ENCODE results near the gene OR6B2. TPM values are rescaled to one million over a fixed set of nuclear protein-coding genes. Genes with fewer than 3 reads are reported as not detected.
A peak's percentile ranks its signal among the peaks of the same experiment; 100 is the strongest.

The OR6B2 gene
- total and polyA plus RNA-seq, 2 donors, result not detected

- no peak for DNase-seq (ENCODE audit: low read depth in 6 of 9, low spot score in 9 of 9)
- WGBS, result 98% methylated on average over 2 of the region's 2 CpGs
- no peak overlapping the region for H3K27ac ChIP-seq (ENCODE audit: low read depth in 1 of 2, low read length in 1 of 2)
- H3K36me3 ChIP-seq (ENCODE audit: control insufficient read depth in 2 of 2, insufficient read depth in 2 of 2, low read length in 1 of 2), result peaks cover 29 to 42% of the 10 kb centered on the region in 2 donors
- H3K4me3 ChIP-seq (ENCODE audit: low read length in 2 of 2), result no peak overlapping the region
- no peaks in the 10 kb centered on the region for H3K27me3 ChIP-seq (ENCODE audit: control insufficient read depth in 2 of 2, insufficient read depth in 1 of 2, low read length in 1 of 2)
- H3K9me3 ChIP-seq (ENCODE audit: control insufficient read depth in 2 of 2, insufficient read depth in 1 of 2, low read length in 1 of 2), result no peaks in the 10 kb centered on the region
- H3K4me1 ChIP-seq (ENCODE audit: control insufficient read depth in 2 of 2, insufficient read depth in 2 of 2, low read length in 2 of 2), result no peaks in the 10 kb centered on the region
Measured at GRCh38 chr2:239993291-239993690, 36.9 kb downstream of the OR6B2 start.

GRCh38 chr2:239991689-239992314 lies 38.4 kb downstream of the OR6B2 start:
- H3K36me3 ChIP-seq (ENCODE audit: control insufficient read depth in 2 of 2, insufficient read depth in 2 of 2, low read length in 1 of 2), result peaks cover 39 to 44% of the 10 kb centered on the region in 2 donors
- H3K9me3 ChIP-seq (ENCODE audit: control insufficient read depth in 2 of 2, insufficient read depth in 1 of 2, low read length in 1 of 2), result no peaks in the 10 kb centered on the region
- no peak overlapping the region for H3K4me3 ChIP-seq (ENCODE audit: low read length in 2 of 2)
- 2% methylated on average over 3 of the region's 3 CpGs for WGBS
- H3K4me1 ChIP-seq (ENCODE audit: control insufficient read depth in 2 of 2, insufficient read depth in 2 of 2, low read length in 2 of 2), result no peaks in the 10 kb centered on the region
- DNase-seq (ENCODE audit: low read depth in 6 of 9, low spot score in 9 of 9), result peak in 7 of 9 donors; percentile 25 to 77 (median 48)
- no peaks in the 10 kb centered on the region for H3K27me3 ChIP-seq (ENCODE audit: control insufficient read depth in 2 of 2, insufficient read depth in 1 of 2, low read length in 1 of 2)
- no peak overlapping the region for H3K27ac ChIP-seq (ENCODE audit: low read depth in 1 of 2, low read length in 1 of 2)

GRCh38 chr2:239990966-239991365 lies 39.3 kb downstream of the OR6B2 start:
- DNase-seq (ENCODE audit: low read depth in 6 of 9, low spot score in 9 of 9), result no peak
- peaks cover 43 to 50% of the 10 kb centered on the region in 2 donors for H3K36me3 ChIP-seq (ENCODE audit: control insufficient read depth in 2 of 2, insufficient read depth in 2 of 2, low read length in 1 of 2)
- H3K4me1 ChIP-seq (ENCODE audit: control insufficient read depth in 2 of 2, insufficient read depth in 2 of 2, low read length in 2 of 2), result no peaks in the 10 kb centered on the region
- H3K27me3 ChIP-seq (ENCODE audit: control insufficient read depth in 2 of 2, insufficient read depth in 1 of 2, low read length in 1 of 2), result no peaks in the 10 kb centered on the region
- H3K27ac ChIP-seq (ENCODE audit: low read depth in 1 of 2, low read length in 1 of 2), result no peak overlapping the region
- no peak overlapping the region for H3K4me3 ChIP-seq (ENCODE audit: low read length in 2 of 2)
- peaks cover 0 to 3% of the 10 kb centered on the region in 2 donors for H3K9me3 ChIP-seq (ENCODE audit: control insufficient read depth in 2 of 2, insufficient read depth in 1 of 2, low read length in 1 of 2)
- 97% methylated on average over 14 of the region's 14 CpGs for WGBS

GRCh38 chr2:239985356-239985755 lies 44.9 kb downstream of the OR6B2 start:
- no peak overlapping the region for H3K4me3 ChIP-seq (ENCODE audit: low read length in 2 of 2)
- H3K36me3 ChIP-seq (ENCODE audit: control insufficient read depth in 2 of 2, insufficient read depth in 2 of 2, low read length in 1 of 2), result peaks cover 51 to 59% of the 10 kb centered on the region in 2 donors
- H3K27ac ChIP-seq (ENCODE audit: low read depth in 1 of 2, low read length in 1 of 2), result no peak overlapping the region
- WGBS, result 98% methylated on average over 5 of the region's 5 CpGs
- H3K9me3 ChIP-seq (ENCODE audit: control insufficient read depth in 2 of 2, insufficient read depth in 1 of 2, low read length in 1 of 2), result peaks cover 0 to 10% of the 10 kb centered on the region in 2 donors
- peaks cover 9 to 23% of the 10 kb centered on the region in 2 donors for H3K4me1 ChIP-seq (ENCODE audit: control insufficient read depth in 2 of 2, insufficient read depth in 2 of 2, low read length in 2 of 2)
- H3K27me3 ChIP-seq (ENCODE audit: control insufficient read depth in 2 of 2, insufficient read depth in 1 of 2, low read length in 1 of 2), result no peaks in the 10 kb centered on the region
- peak in 1 of 9 donors; percentile 26 for DNase-seq (ENCODE audit: low read depth in 6 of 9, low spot score in 9 of 9)

- WGBS, result 67% methylated on average over 16 of the region's 16 CpGs
Measured at GRCh38 chr2:239984421-239985194, 45.6 kb downstream of the OR6B2 start.

GRCh38 chr2:239983004-239983778 lies 47.0 kb downstream of the OR6B2 start:
- 81% methylated on average over 9 of the region's 9 CpGs for WGBS
- peaks cover 44 to 45% of the 10 kb centered on the region in 2 donors for H3K36me3 ChIP-seq (ENCODE audit: control insufficient read depth in 2 of 2, insufficient read depth in 2 of 2, low read length in 1 of 2)

More at GRCh38 chr2:239984421-239985194, 45.6 kb downstream of the OR6B2 start:
- peaks cover 9 to 23% of the 10 kb centered on the region in 2 donors for H3K4me1 ChIP-seq (ENCODE audit: control insufficient read depth in 2 of 2, insufficient read depth in 2 of 2, low read length in 2 of 2)
- H3K36me3 ChIP-seq (ENCODE audit: control insufficient read depth in 2 of 2, insufficient read depth in 2 of 2, low read length in 1 of 2), result peaks cover 52 to 56% of the 10 kb centered on the region in 2 donors
- no peak overlapping the region for H3K4me3 ChIP-seq (ENCODE audit: low read length in 2 of 2)
- H3K27ac ChIP-seq (ENCODE audit: low read depth in 1 of 2, low read length in 1 of 2), result peak overlapping the region in 1 of 2 donors; percentile 76
- DNase-seq (ENCODE audit: low read depth in 6 of 9, low spot score in 9 of 9), result peak in 1 of 9 donors; percentile 69
- peaks cover 0 to 10% of the 10 kb centered on the region in 2 donors for H3K9me3 ChIP-seq (ENCODE audit: control insufficient read depth in 2 of 2, insufficient read depth in 1 of 2, low read length in 1 of 2)
- H3K27me3 ChIP-seq (ENCODE audit: control insufficient read depth in 2 of 2, insufficient read depth in 1 of 2, low read length in 1 of 2), result no peaks in the 10 kb centered on the region

More at GRCh38 chr2:239983004-239983778, 47.0 kb downstream of the OR6B2 start:
- peak in 2 of 9 donors; percentile 31 to 57 for DNase-seq (ENCODE audit: low read depth in 6 of 9, low spot score in 9 of 9)
- H3K9me3 ChIP-seq (ENCODE audit: control insufficient read depth in 2 of 2, insufficient read depth in 1 of 2, low read length in 1 of 2), result peaks cover 0 to 10% of the 10 kb centered on the region in 2 donors
- H3K27ac ChIP-seq (ENCODE audit: low read depth in 1 of 2, low read length in 1 of 2), result peak overlapping the region in 1 of 2 donors; percentile 19
- no peak overlapping the region for H3K4me3 ChIP-seq (ENCODE audit: low read length in 2 of 2)
- H3K4me1 ChIP-seq (ENCODE audit: control insufficient read depth in 2 of 2, insufficient read depth in 2 of 2, low read length in 2 of 2), result peaks cover 9 to 23% of the 10 kb centered on the region in 2 donors
- no peaks in the 10 kb centered on the region for H3K27me3 ChIP-seq (ENCODE audit: control insufficient read depth in 2 of 2, insufficient read depth in 1 of 2, low read length in 1 of 2)

Other genes starting within 250 kb of the OR6B2 start
- gene NDUFA10, start 5.1 kb downstream of the OR6B2 start, total RNA-seq, result 114 TPM
- gene NDUFA10, start 5.1 kb downstream of the OR6B2 start, polyA plus RNA-seq, result 72.1 TPM
- not detected for gene OR6B3, start 23.1 kb upstream of the OR6B2 start, total RNA-seq
- not detected for gene OR6B3, start 23.1 kb upstream of the OR6B2 start, polyA plus RNA-seq
- gene COPS9, start 105.9 kb upstream of the OR6B2 start, total RNA-seq, result 219 TPM
- 383 TPM for gene COPS9, start 105.9 kb upstream of the OR6B2 start, polyA plus RNA-seq
- gene OTOS, start 110.2 kb upstream of the OR6B2 start, total RNA-seq, result 0.38 TPM
- gene OTOS, start 110.2 kb upstream of the OR6B2 start, polyA plus RNA-seq, result 2.4 TPM